Activated T-helper 9 cell treated with anti-CD3 and anti-CD28 coated beads, Interleukin-2, amount 50 U/mL, for 16 hours (primary cell): ENCODE measurements around the gene LVRN.
"Not testable (repeated sequence)": the region's sequence is repeated elsewhere in the genome, so short reads cannot be mapped to it uniquely, and the experiment has no call there.

Source experiments
- DNase-seq: peaks from one replicate; pipeline ENCODE4 v3.0.0-alpha.2; 2020; ENCODE audit warnings: low read depth

The LVRN gene, protein sequence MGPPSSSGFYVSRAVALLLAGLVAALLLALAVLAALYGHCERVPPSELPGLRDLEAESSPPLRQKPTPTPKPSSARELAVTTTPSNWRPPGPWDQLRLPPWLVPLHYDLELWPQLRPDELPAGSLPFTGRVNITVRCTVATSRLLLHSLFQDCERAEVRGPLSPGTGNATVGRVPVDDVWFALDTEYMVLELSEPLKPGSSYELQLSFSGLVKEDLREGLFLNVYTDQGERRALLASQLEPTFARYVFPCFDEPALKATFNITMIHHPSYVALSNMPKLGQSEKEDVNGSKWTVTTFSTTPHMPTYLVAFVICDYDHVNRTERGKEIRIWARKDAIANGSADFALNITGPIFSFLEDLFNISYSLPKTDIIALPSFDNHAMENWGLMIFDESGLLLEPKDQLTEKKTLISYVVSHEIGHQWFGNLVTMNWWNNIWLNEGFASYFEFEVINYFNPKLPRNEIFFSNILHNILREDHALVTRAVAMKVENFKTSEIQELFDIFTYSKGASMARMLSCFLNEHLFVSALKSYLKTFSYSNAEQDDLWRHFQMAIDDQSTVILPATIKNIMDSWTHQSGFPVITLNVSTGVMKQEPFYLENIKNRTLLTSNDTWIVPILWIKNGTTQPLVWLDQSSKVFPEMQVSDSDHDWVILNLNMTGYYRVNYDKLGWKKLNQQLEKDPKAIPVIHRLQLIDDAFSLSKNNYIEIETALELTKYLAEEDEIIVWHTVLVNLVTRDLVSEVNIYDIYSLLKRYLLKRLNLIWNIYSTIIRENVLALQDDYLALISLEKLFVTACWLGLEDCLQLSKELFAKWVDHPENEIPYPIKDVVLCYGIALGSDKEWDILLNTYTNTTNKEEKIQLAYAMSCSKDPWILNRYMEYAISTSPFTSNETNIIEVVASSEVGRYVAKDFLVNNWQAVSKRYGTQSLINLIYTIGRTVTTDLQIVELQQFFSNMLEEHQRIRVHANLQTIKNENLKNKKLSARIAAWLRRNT

DNA sequence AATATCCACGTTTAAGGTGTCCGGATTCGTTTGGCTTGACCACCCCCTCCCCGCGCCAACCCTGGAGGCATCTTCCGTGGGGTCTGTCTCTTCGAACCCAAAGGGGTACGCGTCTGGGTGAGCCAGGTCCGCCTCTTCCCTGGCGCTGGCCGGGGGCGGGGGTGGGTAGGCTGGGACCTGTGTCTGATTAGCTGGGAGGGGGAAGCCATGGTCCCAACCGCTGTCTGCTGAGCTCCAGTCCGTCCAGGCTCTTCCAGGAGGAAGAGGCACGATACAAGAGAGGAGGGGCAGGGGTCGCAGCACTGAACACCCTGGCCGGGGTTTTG is at the start of gene LVRN:
LVRN (plus strand) TSS at position 237 of the 326 bp plus-strand sequence. CDS start 143 bp downstream, outside the sequence.
- DNase-seq: no peak

DNA sequence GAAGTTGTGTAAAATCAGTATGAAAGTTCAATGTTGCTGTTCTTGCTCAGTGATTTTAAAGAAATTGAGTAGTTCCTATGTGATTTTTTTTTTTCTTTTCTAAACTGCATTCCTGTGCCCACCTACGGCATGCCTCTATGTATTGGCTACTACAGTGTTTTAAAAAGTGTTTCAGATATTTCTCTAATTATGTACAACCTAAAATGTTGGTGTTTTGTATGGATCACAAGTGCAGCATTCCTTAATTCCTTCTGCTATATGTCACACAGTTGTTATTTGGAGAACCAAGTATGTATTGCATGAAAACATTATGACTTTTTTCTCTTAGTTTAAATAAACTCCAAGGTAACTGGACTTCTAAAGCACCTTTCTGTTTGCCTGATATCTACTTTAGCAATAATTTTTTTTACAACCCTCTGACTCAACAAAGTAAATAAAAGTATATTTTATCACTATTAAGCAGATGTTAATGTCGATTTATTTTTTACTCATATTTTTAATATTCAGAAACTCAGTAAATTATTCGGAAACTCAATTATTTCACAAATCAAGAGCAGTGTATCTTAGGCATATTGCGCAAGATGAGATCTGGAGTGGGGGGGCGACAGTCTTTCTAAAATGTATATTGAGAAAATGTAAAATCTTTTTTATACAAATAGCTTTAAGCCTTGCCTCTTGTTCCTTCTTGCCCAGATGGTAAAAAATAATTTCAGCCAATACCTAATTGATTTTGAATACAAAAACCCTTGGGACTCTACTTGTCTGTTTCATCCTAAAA is 48.5 kb upstream of the LVRN start:
- DNase-seq: not testable (repeated sequence)

DNA sequence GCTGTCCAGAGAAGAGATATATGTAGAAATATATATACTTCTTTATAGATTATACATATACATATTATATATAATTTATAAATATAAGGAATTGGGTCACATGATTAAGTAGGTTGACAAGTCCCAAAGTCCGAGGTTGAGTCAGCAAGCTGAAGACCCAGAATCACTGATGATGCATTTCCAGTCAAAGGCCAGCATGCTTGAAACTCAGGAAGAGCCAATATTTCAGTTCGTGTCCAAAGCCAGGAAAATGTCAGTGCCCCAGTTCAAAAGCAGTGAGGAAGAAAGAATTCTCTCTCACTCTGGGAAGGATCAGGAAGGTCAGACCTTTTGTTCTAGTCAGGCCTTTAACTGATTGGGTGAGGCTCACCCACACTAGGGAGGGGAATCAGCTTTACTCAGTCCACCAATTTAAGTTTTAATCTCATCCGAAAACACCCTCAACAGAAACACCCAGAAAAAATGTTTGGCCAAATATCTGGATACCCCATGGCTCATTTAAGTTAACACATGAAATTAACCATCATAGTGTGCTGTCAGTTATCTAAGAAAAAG is 42.0 kb upstream of the LVRN start:
- DNase-seq: no peak

DNA sequence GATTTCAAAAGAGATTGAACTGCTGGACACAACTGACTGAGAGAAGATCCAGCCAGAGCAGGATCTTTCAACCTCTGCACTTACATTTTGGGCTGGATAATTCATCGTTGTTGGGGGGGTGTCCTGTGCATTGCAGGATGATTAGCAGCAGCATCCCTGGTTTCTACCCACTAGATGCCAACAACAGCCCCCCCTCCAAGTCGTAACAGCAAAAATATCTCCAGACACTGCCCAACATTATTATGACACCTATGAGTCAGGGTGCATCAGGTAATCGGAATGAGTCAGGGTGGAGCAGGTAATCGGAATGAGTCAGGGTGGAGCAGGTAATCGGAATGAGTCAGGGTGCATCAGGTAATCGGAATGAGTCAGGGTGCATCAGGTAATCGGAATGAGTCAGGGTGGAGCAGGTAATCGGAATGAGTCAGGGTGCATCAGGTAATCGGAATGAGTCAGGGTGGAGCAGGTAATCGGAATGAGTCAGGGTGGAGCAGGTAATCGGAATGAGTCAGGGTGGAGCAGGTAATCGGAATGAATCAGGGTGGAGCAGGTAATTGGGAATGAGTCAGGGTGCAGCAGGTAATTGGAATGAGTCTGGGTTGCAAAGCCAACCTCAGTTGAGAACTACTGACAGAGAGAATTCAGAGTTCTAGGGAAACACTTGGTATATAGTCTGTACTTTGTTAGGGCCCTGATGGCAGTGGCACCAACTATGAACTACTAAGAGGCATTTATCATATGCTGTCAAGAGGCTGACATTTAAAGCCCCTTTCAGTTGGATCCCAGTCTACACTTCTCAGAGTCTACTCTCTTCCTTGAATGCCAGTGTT is 33.5 kb upstream of the LVRN start:
- not testable (repeated sequence) for DNase-seq

DNA sequence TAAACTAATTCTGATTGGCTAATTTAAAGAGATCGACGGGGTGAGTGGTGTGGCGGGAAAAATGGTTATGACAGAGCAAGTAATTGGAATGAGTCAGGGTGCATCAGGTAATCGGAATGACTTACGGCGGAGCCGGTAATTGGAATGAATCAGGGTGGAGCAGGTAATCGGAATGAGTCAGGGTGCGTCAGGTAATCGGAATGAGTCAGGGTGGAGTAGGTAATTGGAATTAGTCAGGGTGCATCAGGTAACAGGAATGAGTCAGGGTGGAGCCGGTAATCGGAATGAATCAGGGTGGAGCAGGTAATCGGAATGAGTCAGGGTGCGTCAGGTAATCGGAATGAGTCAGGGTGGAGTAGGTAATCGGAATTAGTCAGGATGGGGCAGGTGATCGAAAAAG is 32.1 kb upstream of the LVRN start:
- not testable (repeated sequence) for DNase-seq

DNA sequence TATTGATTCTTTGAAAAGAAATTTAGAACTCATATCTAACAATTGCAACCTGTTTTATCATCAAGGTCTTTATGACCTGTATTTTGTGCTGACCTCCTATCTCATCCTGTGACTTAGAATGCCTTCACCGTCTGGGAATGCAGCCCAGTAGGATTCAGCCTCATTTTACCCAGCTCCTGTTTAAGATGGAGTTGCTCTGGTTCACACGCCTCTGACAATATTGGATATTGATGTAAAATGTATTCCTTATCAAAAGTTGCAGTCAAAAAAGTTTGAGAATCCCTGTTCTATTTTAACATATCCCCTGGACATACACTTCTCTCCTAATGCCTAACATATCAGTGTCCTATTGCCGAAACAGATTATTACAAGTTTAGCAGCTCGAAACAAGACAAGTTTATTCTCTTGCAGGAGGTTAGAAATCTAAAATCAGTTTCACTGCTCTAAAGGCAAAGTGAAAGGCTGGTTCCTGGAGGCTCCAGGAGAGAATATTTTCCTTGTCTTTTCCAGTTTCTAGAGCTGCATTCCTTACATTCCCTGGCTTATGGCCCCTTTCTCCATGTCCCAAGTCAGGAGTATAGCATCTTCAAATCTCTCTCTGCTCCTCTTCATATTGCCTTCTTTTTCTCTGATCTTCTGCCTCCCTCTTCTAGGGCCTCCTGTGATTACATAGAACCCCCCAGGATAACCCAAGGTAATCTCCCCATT is 31.5 kb upstream of the LVRN start:
- no peak for DNase-seq

DNA sequence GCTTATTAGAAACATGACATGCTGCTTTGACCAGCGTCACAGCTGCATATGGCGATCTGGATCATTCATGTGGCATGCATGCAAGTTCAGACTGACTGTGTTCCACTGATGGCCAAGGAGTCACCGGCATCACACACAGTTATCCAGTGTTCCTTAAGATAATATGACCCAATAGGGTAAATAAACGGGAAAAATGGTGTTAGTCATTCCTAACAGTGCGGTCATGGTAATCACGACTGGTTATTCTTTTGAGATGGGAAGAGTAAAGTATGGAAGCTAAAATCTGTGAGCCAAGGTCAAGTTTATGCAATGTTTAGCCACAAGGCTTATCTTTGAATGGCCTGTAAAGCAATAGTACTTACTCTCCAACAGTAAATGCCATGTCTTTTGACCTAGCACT is 29.3 kb upstream of the LVRN start:
- no peak for DNase-seq

DNA sequence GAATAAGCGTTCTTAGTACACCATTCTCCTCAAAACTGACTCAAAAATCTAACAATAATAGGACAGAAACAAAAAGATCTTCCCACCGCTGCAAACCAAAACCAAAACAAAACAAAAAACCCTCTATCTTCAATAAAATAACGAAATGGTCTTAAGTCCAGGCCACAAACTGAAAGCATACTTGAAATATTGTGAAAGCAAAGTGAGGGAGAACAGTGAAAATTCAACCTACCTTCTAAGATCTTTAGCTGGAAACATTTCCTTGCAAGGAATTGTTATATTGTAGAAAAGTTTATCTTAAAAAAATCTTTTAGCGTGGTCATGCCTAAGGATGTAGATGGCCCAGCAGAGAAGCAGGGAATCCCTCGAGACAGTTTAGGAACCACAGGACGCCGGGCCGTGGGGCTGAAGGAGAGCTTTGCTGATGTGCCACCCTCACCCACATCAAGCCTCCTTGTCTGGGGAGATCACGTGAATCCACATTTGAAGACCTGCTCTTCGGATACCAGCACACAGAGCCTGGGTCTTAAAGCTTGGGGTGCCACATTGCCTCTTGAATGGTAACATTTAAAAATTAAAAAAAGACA is 27.8 kb upstream of the LVRN start:
- DNase-seq: no peak

DNA sequence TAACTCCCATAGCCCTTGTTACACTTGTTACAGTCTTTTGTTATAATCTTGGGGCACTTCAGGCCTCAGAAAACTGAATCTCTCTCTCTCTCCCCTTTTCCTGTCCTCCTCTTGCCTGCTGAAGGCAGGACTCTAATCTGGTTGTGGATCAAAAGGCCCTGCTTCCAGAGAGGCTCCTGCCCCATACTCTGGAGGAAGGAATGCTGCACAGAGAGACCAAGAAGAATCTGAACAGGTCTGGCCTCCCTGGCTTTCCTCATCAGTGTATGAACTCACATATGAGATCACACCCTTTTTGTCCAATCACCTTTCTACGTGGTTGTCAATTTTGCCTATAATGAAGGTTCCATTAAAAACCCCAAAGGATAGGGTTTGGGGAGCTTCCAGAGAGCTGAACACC is 26.2 kb upstream of the LVRN start:
- DNase-seq: no peak

DNA sequence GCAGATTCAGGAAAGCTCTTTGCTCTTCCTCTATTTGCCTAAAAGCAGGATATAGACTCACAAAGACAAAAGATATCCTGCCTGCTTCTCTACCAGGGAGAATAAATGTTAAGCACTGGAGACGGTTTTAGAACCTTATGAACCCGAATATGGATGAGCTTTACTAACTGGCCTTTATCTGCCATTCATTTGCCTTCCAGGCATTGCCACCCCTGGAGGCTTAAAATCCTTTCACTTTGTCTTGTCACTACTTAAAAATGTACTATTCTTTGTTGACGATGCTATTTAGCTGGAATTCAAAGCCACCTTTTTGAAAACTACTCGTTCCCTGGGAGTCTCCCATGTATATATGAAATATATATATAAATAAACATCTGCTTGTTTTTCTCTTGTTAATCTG is 23.2 kb upstream of the LVRN start:
- DNase-seq: no peak

DNA sequence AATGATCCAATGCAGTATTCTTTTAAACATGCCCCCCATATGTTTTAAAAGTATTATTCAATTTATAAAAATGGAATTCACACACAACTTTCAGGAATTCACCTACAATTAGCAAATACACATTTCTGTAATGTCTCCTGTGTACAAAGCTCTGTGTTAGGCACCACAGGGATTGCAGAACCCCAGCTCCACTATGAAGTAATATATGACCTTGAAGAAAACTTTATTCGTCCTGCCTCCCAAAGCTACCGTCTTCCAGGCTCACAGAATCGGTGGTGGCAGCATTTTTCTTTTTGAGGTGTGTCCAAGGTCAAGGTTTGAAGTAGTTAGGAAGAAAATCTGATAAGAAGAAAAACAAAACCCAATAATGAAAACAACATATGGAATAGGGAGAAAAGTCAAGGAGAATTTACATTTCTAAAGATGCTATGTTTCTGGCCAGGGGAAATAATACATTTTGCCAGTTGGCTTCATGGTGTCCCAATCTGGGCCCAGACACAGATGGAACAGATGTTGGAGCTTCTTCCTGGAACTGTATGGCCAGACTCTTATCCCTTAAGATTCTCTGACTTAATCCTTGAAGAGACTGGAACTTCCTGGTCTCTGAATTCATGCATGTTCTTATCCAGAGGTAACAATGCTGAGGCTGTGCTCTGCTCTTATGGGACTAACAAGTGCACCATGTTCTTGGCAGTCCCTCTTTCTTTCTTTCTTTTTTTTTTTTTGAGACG is 22.0 kb upstream of the LVRN start:
- no peak for DNase-seq

DNA sequence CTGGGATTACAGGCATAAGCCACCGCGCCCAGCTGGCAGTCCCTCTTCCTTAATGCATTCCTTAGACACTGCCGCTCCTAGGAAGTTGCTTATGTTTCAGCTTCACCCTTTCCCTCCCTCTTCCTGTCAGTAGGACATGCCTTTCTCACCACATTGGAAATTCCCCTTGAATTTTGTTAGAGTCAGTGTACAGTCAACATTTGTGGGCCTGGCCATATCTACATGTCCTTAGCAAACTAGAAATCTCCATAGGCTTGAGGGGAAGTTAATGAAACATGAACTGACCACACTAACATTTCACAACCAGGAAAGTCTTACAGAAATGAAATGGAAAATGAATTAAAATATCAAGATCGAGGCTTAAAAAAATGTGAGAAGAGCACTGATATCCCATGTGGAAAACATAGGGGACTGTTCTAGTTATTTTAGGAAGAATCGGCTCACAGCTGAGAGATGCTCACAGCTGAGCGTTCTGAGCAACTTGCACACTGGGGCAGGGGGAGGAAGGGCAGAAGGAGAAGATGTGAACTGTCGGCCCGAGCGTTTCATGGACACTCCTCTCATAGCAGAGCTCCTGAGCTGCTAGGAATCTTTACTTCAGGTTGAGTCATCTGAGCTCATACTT is 21.1 kb upstream of the LVRN start:
- DNase-seq: no peak

DNA sequence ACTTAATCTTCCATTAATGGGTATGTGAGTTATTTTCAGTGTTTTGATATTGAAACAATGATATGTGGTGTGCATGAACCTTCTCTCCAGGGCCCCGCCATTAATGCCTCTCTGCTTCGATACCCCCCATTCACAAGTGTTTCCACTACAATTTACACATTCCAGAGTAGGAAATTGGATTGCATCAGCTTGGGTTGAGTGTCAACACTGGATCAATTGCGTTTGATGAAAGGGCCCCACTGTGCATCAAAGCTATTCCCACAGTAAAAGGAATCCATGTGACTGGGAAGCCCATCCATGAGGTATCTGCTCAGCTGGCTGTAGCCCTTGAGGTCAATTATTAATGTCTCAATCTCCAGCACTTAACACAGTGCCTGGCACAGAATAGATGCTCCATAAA is 17.8 kb upstream of the LVRN start:
- no peak for DNase-seq

DNA sequence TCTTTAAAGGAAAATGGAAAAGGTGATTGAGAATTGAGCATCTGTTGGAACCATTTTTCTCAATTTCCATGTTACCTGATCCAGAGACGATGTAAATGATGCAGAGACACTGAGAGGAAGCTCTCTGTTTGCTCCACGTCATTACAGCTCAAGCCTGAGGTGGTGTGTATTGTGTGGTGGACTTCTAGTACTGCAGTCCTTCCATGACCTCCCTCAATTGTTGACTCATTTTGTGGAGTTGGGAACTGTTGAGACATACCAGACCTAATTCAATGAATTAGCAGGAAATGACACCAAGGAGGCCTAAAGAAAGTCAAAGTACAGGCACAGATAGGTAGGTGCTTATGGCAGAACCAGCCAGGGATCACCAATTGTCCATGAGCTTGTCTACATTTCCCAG is 15.6 kb upstream of the LVRN start:
- no peak for DNase-seq

DNA sequence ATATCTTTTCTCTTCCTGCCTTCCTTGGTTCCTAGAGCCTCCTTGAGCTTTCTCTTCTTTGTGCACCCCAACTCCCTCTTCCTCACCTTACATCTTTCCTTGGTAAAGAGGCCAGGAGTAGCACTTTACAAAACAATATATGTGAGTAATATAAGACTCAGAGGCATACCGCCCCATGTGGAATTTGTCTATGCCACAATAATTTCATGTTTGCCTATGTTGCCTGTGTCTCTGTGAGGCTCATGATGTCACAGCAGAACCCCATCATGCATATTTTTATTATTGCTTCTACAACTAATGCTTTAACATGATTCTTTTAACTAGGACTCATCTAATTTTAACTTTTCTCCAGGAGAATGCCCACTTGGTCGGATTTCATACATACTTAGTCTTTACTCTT is 15.0 kb upstream of the LVRN start:
- DNase-seq: no peak

DNA sequence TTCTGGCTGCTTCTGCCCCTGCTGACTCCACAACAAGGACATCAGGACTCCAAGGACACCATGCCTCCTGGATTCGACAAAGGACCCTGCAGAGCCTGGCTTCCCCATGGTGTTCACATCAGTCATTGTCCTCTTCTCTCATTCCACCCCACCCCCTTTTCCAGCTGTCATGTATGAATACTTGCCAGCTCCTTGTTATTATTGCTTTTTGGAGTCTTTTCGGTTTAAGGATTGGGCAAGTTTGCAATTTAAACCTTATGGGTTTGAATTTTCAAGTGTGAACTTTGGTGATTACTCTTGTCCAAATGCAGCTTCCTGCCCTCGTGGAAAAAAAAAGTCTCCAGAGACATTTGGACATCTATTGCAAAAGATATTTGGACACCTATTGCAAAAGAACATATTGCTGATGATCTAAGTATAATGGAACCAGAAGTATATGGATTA is 14.2 kb upstream of the LVRN start:
- no peak for DNase-seq

DNA sequence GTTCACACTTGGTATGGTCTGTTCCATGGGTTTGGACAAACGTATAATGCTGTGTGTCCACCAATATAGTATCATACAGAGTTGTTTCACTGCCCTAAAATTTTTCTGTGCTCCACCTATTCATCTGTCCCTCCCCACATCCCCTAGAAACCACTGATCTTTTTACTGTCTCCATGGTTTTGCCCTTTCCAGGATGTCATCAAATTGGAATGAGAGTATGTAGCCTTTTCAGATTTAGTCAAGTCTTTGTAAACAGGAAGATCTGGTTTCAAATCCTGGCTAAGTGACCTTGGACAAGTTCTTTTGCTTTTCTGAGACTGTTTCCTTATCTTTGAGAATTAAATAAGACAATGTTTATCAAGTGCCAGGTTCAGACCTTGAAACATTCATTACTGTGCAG is 13.2 kb upstream of the LVRN start:
- DNase-seq: no peak

DNA sequence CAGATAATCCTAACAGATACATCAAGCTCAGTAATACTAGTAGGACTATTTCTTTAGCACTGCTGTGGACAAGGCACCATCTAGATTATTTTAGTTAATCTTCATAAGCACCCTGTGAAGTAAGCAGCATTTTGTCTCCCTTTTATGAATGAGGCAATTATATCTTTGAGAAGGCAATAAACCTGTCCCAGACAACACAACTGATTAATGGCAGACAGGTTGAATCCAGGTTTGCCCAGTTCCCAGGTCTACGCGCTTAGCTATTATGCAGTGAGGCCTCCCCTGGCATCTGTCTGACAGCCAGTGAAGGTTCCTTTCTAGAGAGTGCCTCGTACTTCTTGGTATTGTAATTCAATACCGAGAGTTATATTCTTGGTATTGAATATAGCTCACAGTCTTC is 9.7 kb upstream of the LVRN start:
- DNase-seq: no peak

DNA sequence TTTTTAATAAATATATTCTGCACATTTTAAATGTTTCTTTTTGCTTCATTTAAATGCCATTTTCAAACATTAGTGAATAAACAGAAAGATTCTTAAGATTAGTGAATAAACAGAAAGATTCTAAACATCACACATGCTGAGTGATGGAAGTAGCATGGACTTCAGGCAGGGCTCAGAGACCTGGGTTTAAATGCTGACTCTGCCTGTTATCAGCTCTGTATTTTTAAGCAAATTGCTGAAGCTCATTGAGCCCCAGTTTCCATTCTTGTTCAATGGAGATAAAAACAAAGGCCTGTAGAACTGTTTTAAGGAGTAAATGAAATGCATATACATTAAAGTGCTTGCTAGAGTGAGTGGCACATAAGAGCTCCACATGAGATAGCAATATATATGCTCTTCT is 8.1 kb upstream of the LVRN start:
- DNase-seq: no peak
